Kidney epithelial cell (primary cell): ENCODE results near the gene AQP12B. TPM values are rescaled to one million over a fixed set of nuclear protein-coding genes. Genes with fewer than 3 reads are reported as not detected.

ENCODE experiments used
- DNase-seq: peaks from one replicate; pipeline ENCODE4 v3.0.0-alpha.2; 2010; ENCODE audit warnings: low read depth
- H3K27me3 ChIP-seq: 2 replicates; pipeline ENCODE4 v1.6.0; 2011; ENCODE audit warnings: low read length; ENCODE audit not compliant: control insufficient read depth, insufficient read depth
- H3K36me3 ChIP-seq: 2 replicates; pipeline ENCODE4 v1.5.1; 2011; ENCODE audit warnings: low read length; ENCODE audit not compliant: control insufficient read depth, insufficient read depth
- H3K4me3 ChIP-seq: 2 replicates; pipeline ENCODE4 v1.5.1; 2011; ENCODE audit warnings: low read depth, mild to moderate bottlenecking, control low read depth, low read length
- total RNA-seq: library from RNA; depleted of rRNA; stranded (reverse); fragments of >200 nt; gene quantifications from 2 replicates; pipeline ENCODE4 v1.2.3, GENCODE V29; 2015
- TF ChIP-seq, protein P1 (sequence below): IDR thresholded peaks from 2 replicates; pipeline ENCODE4 v1.5.1; 2011; ENCODE audit warnings: mild to moderate bottlenecking, moderate library complexity, low read length, control low read depth, inconsistent platforms; ENCODE audit not compliant: insufficient read depth, poor library complexity, severe bottlenecking

The AQP12B gene
- total RNA-seq, 1 donor from 2014 or later: not detected

DNA sequence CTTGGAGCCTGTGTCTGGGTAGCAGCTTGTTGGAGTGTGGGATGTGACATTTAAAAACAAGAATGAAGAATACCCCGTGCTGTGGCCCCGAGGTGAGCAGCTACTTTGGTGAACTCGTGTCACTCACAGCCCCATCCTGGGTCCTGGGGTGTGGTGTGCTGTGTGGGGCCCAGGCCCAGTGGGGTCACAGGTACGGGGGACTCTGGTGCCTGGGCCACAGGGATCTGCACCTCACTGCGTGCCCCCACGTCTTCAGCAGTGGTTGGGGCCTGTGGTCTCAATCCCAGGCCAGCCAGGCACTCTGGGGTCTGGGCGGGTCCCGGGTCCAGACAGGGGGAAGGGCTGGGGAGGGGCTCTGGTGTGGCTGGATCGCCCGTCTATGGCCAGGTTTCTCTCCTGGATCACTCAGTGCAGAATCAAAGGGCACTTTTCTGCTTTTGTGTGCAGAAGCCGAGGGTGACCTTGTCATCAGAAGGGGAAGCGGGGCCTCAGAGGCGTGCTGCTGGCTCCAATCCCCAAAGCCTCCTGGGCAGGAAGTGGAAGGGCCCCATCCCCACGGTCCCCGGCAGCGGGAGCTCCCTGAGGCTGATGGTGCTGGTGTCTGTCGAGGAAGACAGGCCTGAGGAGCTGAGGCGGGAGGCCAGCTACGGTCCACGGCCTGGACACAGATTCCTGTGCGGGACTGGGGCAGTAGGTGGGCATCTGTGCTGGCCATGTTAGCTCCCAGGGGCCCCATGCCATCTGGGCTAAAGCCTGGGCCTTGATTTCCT is 56.0 kb downstream of the AQP12B start:
- Histone ChIP-seq H3K4me3 (no peak overlapping the region), H3K27me3 (peaks cover 20% of the 10 kb centered on the region), H3K36me3 (no peaks in the 10 kb centered on the region)
- DNase-seq: no peak
- TF ChIP-seq, protein P1, sequence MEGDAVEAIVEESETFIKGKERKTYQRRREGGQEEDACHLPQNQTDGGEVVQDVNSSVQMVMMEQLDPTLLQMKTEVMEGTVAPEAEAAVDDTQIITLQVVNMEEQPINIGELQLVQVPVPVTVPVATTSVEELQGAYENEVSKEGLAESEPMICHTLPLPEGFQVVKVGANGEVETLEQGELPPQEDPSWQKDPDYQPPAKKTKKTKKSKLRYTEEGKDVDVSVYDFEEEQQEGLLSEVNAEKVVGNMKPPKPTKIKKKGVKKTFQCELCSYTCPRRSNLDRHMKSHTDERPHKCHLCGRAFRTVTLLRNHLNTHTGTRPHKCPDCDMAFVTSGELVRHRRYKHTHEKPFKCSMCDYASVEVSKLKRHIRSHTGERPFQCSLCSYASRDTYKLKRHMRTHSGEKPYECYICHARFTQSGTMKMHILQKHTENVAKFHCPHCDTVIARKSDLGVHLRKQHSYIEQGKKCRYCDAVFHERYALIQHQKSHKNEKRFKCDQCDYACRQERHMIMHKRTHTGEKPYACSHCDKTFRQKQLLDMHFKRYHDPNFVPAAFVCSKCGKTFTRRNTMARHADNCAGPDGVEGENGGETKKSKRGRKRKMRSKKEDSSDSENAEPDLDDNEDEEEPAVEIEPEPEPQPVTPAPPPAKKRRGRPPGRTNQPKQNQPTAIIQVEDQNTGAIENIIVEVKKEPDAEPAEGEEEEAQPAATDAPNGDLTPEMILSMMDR: no peak

Other genes with a start within 250 kb of the AQP12B start
- gene GPC1, start 247.2 kb downstream of the AQP12B start, total RNA-seq: 75.2 and 81.7 TPM in 2 replicates
- gene ANKMY1, start 124.9 kb downstream of the AQP12B start, total RNA-seq: 7.1 and 13.1 TPM in 2 replicates
- gene DUSP28, start 122.5 kb downstream of the AQP12B start, total RNA-seq: 4.2 and 7.6 TPM in 2 replicates
- gene RNPEPL1, start 114.4 kb downstream of the AQP12B start, total RNA-seq: 91.3 and 122 TPM in 2 replicates
- 31.5 and 39.2 TPM in 2 replicates for gene CAPN10, start 96.2 kb downstream of the AQP12B start, total RNA-seq
- gene GPR35, start 57.4 kb downstream of the AQP12B start, total RNA-seq: 0.62 and 1.3 TPM in 2 replicates
- gene AQP12A, start 9.0 kb upstream of the AQP12B start, total RNA-seq: not detected in 2 replicates
- gene KIF1A, start 137.3 kb upstream of the AQP12B start, total RNA-seq: 178 and 203 TPM in 2 replicates
- gene AGXT, start 185.9 kb upstream of the AQP12B start, total RNA-seq: 0.25 TPM in 1 of 2 replicates, not detected in the other
- gene MAB21L4, start 213.3 kb upstream of the AQP12B start, total RNA-seq: 2.1 and 2.5 TPM in 2 replicates
- not detected in 2 replicates for gene CROCC2, start 223.5 kb upstream of the AQP12B start, total RNA-seq